Calu3 (cell line): ENCODE measurements around the gene ZNF689. TPM values are rescaled to one million over a fixed set of nuclear protein-coding genes. Genes with fewer than 3 reads are reported as not detected.

Experiments used
- BruUV-seq: library from RNA; stranded (reverse); fragments of 400-500 nt; replicated peaks from 2 replicates; lab custom pipeline; 2021; lab: Mats Ljungman, UMichigan
- CTCF ChIA-PET: fragments of 300-600 bp; sonication (Branson Sonifier 250); formaldehyde crosslinking; loops from one replicate; lab custom pipeline; 2022; ENCODE audit warnings: antibody characterized with exemption; lab: Charles Lee
- DNase-seq: peaks from one replicate; pipeline ENCODE4 v3.0.0; 2022
- H3K27ac Mint-ChIP-seq: one replicate; pipeline ENCODE4 v1.8.0; 2022; ENCODE audit warnings: mixed read lengths; ENCODE audit not compliant: unreplicated experiment
- H3K27me3 Mint-ChIP-seq: one replicate; pipeline ENCODE4 v1.8.0; 2022; ENCODE audit warnings: mixed read lengths; ENCODE audit not compliant: unreplicated experiment
- H3K36me3 Mint-ChIP-seq: one replicate; pipeline ENCODE4 v1.8.0; 2022; ENCODE audit warnings: mild to moderate bottlenecking, moderate library complexity, mixed read lengths; ENCODE audit not compliant: insufficient read depth, unreplicated experiment
- H3K4me1 Mint-ChIP-seq: one replicate; pipeline ENCODE4 v1.8.0; 2022; ENCODE audit warnings: mild to moderate bottlenecking, low read depth, mixed read lengths; ENCODE audit not compliant: unreplicated experiment
- H3K4me3 Mint-ChIP-seq: one replicate; pipeline ENCODE4 v1.8.0; 2022; ENCODE audit warnings: mild to moderate bottlenecking, low read depth, moderate library complexity, mixed read lengths; ENCODE audit not compliant: unreplicated experiment
- H3K9me3 Mint-ChIP-seq: one replicate; pipeline ENCODE4 v1.8.0; 2022; ENCODE audit warnings: low read depth, mixed read lengths; ENCODE audit not compliant: unreplicated experiment
- CTCF ChIP-seq: fragments of 200-600 bp; IDR thresholded peaks from one replicate; pipeline ENCODE4 v1.8.0; 2022; ENCODE audit warnings: antibody characterized with exemption; ENCODE audit not compliant: unreplicated experiment
- intact Hi-C: fragments of 100-400 bp; cut with micrococcal nuclease; formaldehyde crosslinking; loops from one replicate; pipeline ENCODE4 v1.10.0; 2022; ENCODE audit not compliant: unreplicated experiment
- total RNA-seq: library from RNA; stranded (reverse); gene quantifications from 2 replicates; pipeline ENCODE4 v1.2.3, GENCODE V29; 2022

ZNF689 gene
- total RNA-seq, 1 experiment from 2014 or later: 10.4 TPM

DNA sequence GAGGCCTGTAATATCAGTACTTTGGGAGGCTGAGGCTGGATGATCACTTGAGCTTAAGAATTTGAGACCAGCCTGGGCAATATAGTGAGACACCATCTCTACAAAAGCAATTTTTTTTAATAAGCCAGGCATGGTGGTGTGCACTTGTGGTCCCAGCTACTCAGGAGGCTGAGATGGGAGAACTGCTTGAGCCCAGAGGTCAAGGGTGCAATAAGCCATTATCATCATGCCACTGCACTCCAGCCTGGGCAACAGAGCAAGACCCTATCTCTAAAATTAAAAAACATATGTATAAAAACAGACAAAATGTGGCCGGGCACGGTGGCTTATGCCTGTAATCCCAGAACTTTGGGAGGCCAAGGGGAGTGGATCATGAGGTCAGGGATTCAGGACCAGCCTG, 21.5 kb downstream of the ZNF689 start:
- Mint-ChIP-seq H3K4me1 (no peaks in the 10 kb centered on the region), H3K9me3 (no peaks in the 10 kb centered on the region), H3K27ac (no peak overlapping the region), H3K4me3 (no peak overlapping the region), H3K27me3 (no peaks in the 10 kb centered on the region), H3K36me3 (peaks cover 43% of the 10 kb centered on the region)
- CTCF ChIA-PET: interaction anchor here (0.6 to 0.7 kb wide), 2 partner anchors 62 to 217 kb away, joined by 3 read pairs; no protein-coding TSS in a partner anchor
- DNase-seq: no peak
- TF ChIP-seq CTCF: no peak
- no TSS peak for BruUV-seq
- intact Hi-C loops: loop anchor here (10.0 kb wide), 1 partner anchor 154 kb away; the partner anchor contains the start of gene DCTPP1

DNA sequence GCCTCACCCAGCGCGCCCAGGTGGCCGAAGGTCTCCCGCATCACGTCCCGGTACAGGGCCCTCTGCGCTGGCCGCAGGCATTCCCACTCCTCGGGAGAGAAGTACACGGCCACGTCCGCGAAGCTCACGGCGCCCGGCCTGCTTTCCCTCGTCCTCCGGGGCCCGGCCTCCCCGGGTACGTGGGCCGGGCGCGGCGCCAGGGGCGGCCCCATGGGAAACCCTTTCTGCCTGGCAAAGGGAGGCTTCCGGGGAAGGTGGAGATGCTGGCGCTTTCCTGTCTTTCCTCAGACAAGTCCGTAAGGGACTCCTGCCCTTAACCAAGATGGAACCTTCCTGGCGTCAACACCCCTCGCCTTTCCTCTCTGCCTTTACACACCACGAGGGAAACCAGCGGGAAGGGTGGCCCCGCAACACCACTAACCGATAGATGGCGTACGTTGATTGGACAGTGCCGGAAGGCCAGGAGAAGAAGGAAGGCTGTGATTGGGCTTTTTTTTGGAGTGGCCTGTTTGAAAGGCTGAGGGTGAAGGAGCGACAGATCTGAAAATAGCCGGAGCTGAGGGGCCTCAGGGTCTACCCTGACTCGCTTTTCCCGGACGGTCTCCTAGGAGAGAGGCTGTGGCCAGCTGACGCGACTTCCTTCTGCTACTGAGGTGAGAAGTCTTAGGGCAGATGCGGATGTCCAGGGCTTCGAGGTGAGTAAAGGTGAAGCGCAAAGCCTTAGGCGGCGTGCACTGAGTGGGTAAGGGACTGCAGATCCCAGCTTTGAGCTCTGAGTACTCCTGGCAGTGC, 24.6 kb downstream of the ZNF689 start, which contains the start of gene ZNF785:
Gene ZNF785, minus strand, starts transcription at position 298 of the 792 bp plus-strand sequence. Its CDS starts 86 bp downstream, at position 212.
- CTCF ChIA-PET: interaction anchor here (0.6 to 2.2 kb wide), 8 partner anchors 14 to 305 kb away, joined by 3 to 10 read pairs (median 4); partner anchors contain the start of genes DCTPP1 and ZNF688
- BruUV-seq: TSS peak; percentile 67
- TF ChIP-seq CTCF: peak; percentile 36
- Mint-ChIP-seq H3K9me3 (no peaks in the 10 kb centered on the region), H3K27me3 (no peaks in the 10 kb centered on the region), H3K36me3 (peaks cover 68% of the 10 kb centered on the region), H3K27ac (peak within 1 kb of the TSS; percentile 91), H3K4me1 (no peaks in the 10 kb centered on the region), H3K4me3 (peak within 1 kb of the TSS; percentile 86)
- intact Hi-C loops: loop anchor here (1.0 to 10.0 kb wide), 2 partner anchors 13 to 151 kb away; partner anchors contain the start of gene DCTPP1
- peak; percentile 98 for DNase-seq

DNA sequence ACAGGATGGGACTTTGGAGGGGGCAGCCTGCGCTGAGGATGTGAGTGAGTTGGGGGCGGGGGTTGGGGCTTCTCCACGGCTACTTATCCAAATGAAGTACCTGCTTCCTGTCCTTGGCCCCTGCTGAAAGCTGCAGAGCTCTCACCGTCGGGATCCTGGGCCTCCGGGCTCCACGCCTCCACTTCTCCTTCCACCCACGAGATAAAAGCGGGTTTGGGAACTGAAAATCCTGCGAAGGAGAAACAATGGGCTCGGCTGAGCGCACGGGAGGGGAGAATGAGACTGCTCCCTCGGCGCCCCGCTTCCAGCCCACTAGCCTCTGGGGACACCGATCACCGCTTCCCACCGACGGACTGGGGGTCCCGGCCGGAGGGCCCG, 25.2 kb downstream of the ZNF689 start:
- Mint-ChIP-seq H3K27ac (peak overlapping the region; percentile 91), H3K4me1 (no peaks in the 10 kb centered on the region), H3K9me3 (no peaks in the 10 kb centered on the region), H3K36me3 (peaks cover 73% of the 10 kb centered on the region), H3K4me3 (peak overlapping the region; percentile 86), H3K27me3 (no peaks in the 10 kb centered on the region)
- TSS peak; percentile 37 for BruUV-seq
- no peak for TF ChIP-seq CTCF
- DNase-seq: no peak
- intact Hi-C loops: loop anchor here (1.0 to 10.0 kb wide), 2 partner anchors 13 to 150 kb away; partner anchors contain the start of gene DCTPP1
- CTCF ChIA-PET: interaction anchor here (0.7 to 2.2 kb wide), 4 partner anchors 13 to 155 kb away, joined by 3 to 7 read pairs (median 4); partner anchors contain the start of genes DCTPP1 and ZNF688

DNA sequence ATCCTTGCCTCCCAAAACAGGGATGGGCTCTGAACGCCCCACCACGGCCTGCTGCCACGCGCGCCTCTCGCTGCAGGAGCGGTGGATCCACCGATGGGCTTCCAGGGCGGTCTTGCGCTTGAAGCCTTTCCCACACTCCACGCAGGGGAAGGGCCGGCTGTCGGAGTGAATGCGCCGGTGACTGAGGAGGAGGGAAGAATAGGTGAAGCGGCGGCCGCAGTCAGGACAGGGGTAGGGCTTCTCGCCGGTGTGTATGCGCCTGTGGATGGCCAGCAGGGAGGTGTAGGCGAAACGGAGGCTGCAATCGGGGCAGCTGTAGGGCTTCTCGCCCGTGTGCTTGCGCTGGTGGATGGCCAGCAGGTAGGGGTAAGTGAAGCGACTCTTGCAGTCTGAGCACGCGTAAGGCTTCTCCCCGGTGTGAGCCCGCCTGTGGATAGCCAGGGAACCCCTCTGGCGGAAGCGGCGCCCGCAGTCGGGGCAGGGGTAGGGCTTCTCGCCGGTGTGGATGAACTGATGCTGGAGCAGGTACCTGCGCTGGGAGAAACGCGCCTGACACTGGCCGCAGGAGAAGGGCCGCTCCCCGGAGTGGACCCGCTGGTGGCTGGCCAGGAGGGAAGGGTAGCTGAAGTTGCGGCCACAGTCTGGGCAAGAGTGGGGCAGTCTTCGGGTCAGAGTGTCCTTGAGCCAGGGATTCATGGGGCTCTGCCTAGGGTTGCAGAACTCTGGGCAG, 27.4 kb downstream of the ZNF689 start:
- no TSS peak for BruUV-seq
- Mint-ChIP-seq H3K27me3 (no peaks in the 10 kb centered on the region), H3K27ac (no peak overlapping the region), H3K9me3 (no peaks in the 10 kb centered on the region), H3K4me3 (no peak overlapping the region), H3K4me1 (no peaks in the 10 kb centered on the region), H3K36me3 (peaks cover 73% of the 10 kb centered on the region)
- intact Hi-C loops: loop anchor here (10.0 kb wide), 1 partner anchor 148 kb away; the partner anchor contains the start of gene DCTPP1
- DNase-seq: no peak
- TF ChIP-seq CTCF: no peak
- CTCF ChIA-PET: no interaction called here
